HepG2 (cell line): ENCODE results near the gene SLC25A22. TPM values are rescaled to one million over a fixed set of nuclear protein-coding genes. Genes with fewer than 3 reads are reported as not detected.

ENCODE experiments used
- ATF7 ChIP-seq, 2 experiments: fragments of 450-650 bp in 1 of 2; sonication (generic) in 1 of 2; formaldehyde crosslinking in 1 of 2; IDR thresholded peaks; 2 replicates each; pipeline versions ENCODE4 v1.4.0 to v1.6.1; 2016 to 2020; ENCODE audit warnings: antibody characterized with exemption in 1 of 2, mild to moderate bottlenecking in 1 of 2, missing genetic modification reagents in 1 of 2
- ATF7-NPFF ChIP-seq: sonication (generic); formaldehyde crosslinking; IDR thresholded peaks from 2 replicates; pipeline ENCODE4 v1.8.1; 2023; ENCODE audit warnings: mild to moderate bottlenecking, low read depth, missing genetic modification reagents, moderate library complexity
- DMAP1 ChIP-seq: IDR thresholded peaks from 2 replicates; pipeline ENCODE4 v1.6.1; 2016
- ELF3 ChIP-seq: IDR thresholded peaks from 2 replicates; pipeline ENCODE4 v1.6.1; 2016; ENCODE audit warnings: missing genetic modification reagents, missing compliant biosample characterization
- JUND ChIP-seq: sonication (generic); formaldehyde crosslinking; IDR thresholded peaks from 2 replicates; pipeline ENCODE4 v1.8.0; 2022; ENCODE audit warnings: mild to moderate bottlenecking, missing genetic modification reagents
- KDM2A ChIP-seq: sonication (generic); formaldehyde crosslinking; IDR thresholded peaks from 2 replicates; pipeline ENCODE4 v1.4.0; 2020; ENCODE audit warnings: low read depth, missing genetic modification reagents, borderline replicate concordance
- MEIS1 ChIP-seq: sonication (generic); formaldehyde crosslinking; IDR thresholded peaks from 2 replicates; pipeline ENCODE4 v1.9.0; 2021; ENCODE audit warnings: mild to moderate bottlenecking, missing genetic modification reagents, moderate library complexity, borderline replicate concordance
- POLR2G ChIP-seq: fragments of 200-400 bp; formaldehyde crosslinking; IDR thresholded peaks from 2 replicates; pipeline ENCODE4 v1.6.1; 2018; ENCODE audit warnings: mild to moderate bottlenecking, low read depth, low read length, moderate library complexity
- PRDM15 ChIP-seq: sonication (generic); formaldehyde crosslinking; IDR thresholded peaks from 2 replicates; pipeline ENCODE4 v1.4.0; 2020; ENCODE audit warnings: missing genetic modification reagents
- RNF2 ChIP-seq: fragments of 450-650 bp; conservative IDR thresholded peaks from 2 replicates; pipeline ENCODE4 v1.6.1; 2016; ENCODE audit warnings: low read depth
- SIX4 ChIP-seq: sonication (generic); formaldehyde crosslinking; IDR thresholded peaks from 2 replicates; pipeline ENCODE4 v1.4.0; 2020; ENCODE audit warnings: missing genetic modification reagents
- ZFX ChIP-seq: sonication (generic); formaldehyde crosslinking; IDR thresholded peaks from 2 replicates; pipeline ENCODE4 v1.4.0; 2020; ENCODE audit warnings: mild to moderate bottlenecking, low read depth, missing genetic modification reagents, moderate library complexity
- ZNF160 ChIP-seq: sonication (generic); formaldehyde crosslinking; IDR thresholded peaks from 2 replicates; pipeline ENCODE4 v1.8.0; 2022; ENCODE audit warnings: mild to moderate bottlenecking, inconsistent platforms, missing genetic modification reagents
- ZNF20 ChIP-seq: sonication (generic); formaldehyde crosslinking; IDR thresholded peaks from 2 replicates; pipeline ENCODE4 v1.4.0; 2020; ENCODE audit warnings: mild to moderate bottlenecking, moderate library complexity, missing genetic modification reagents
- ZNF207 ChIP-seq: fragments of 450-650 bp; IDR thresholded peaks from 2 replicates; pipeline ENCODE4 v1.6.1; 2016; ENCODE audit warnings: antibody characterized with exemption, borderline replicate concordance
- ZNF335 ChIP-seq: sonication (generic); formaldehyde crosslinking; IDR thresholded peaks from 2 replicates; pipeline ENCODE4 v1.4.0; 2020; ENCODE audit warnings: missing genetic modification reagents
- ZNF704 ChIP-seq: sonication (generic); formaldehyde crosslinking; IDR thresholded peaks from 2 replicates; pipeline ENCODE4 v1.8.1; 2023; ENCODE audit warnings: mild to moderate bottlenecking, inconsistent platforms, moderate library complexity, missing genetic modification reagents, borderline replicate concordance
- ZNF800 ChIP-seq: sonication (generic); formaldehyde crosslinking; IDR thresholded peaks from 2 replicates; pipeline ENCODE4 v1.4.0; 2020; ENCODE audit warnings: missing genetic modification reagents
- polyA plus RNA-seq, 8 experiments: library from polyadenylated mRNA; depleted of rRNA in 3 of 8; stranded (reverse) in 7 of 8; unstranded in 1 of 8; fragments of >200 nt; fragmentation: Illumina TruSeq in 4 of 8; extraction: Trizol in 4 of 8; gene quantifications; 2 replicates each; pipeline versions ENCODE4 v1.2.1 to v1.2.3, GENCODE V29; 2011 to 2016; ENCODE audit warnings: low read depth in 4 of 8, missing spikeins in 1 of 8, mixed read lengths in 1 of 8; ENCODE audit not compliant: insufficient read depth in 1 of 8
- total RNA-seq, 5 experiments: library from RNA; depleted of rRNA; stranded (reverse); fragments of >200 nt; fragmentation: Illumina TruSeq; extraction: Trizol; gene quantifications; 2 replicates each; pipeline ENCODE4 v1.2.3, GENCODE V29; 2016; ENCODE audit warnings: low read depth in 1 of 5

SLC25A22 gene
- total and polyA plus RNA-seq, 2 of the 13 experiments (the other 11 are each of a cell fraction or from before 2014, with no cell fraction given): 12.4 to 19.2 TPM

GRCh38 chr11:830295-831117 lies 32.4 kb upstream of the SLC25A22 start (continued):
- TF ChIP-seq PRDM15 (no peak), ZFX (peak; percentile 77), JUND (CRISPR knock-in tag) (no peak), ZNF704 (CRISPR knock-in tag) (0 out of 2 replicates have a peak, but pooled peaks have one; percentile 8), POLR2G (peak; percentile 59), RNF2 (peak; percentile 42; the same call in 1 of the 2 replicates), ZNF207 (no peak), ELF3 (CRISPR knock-in tag) (no peak), ZNF335 (CRISPR knock-in tag) (no peak), ATF7-NPFF (0 out of 2 replicates have a peak, but pooled peaks have one; percentile 34), ZNF20 (CRISPR knock-in tag) (no peak), ZNF160 (CRISPR knock-in tag) (no peak), DMAP1 (CRISPR knock-in tag) (peak; percentile 48; the same call in 1 of the 2 replicates), KDM2A (CRISPR knock-in tag) (peak; percentile 81; the same call in 1 of the 2 replicates), MEIS1 (CRISPR knock-in tag) (0 out of 2 replicates have a peak, but pooled peaks have one; percentile 39), SIX4 (CRISPR knock-in tag) (no peak), ATF7 (IDR thresholded peaks at IDR 0.05) (no peak), ATF7 (CRISPR knock-in tag; IDR thresholded peaks at IDR 0.05) (no peak), ZNF800 (CRISPR knock-in tag) (peak; percentile 82)
